Activated CD4-positive, alpha-beta T cell treated with anti-CD3 and anti-CD28 coated beads, Interleukin-2, amount 10 ng/mL, durations not matched to agents 7 days and 5 days (primary cell): ENCODE results near the gene SH3BGRL. TPM values are rescaled to one million over a fixed set of nuclear protein-coding genes. Genes with fewer than 3 reads are reported as not detected.
"Not testable (repeated sequence)": the region's sequence is repeated elsewhere in the genome, so short reads cannot be mapped to it uniquely, and the experiment has no call there.

Experiments used
- CTCF ChIA-PET: fragments of 350-600 bp; sonication (Branson Sonifier 250); formaldehyde crosslinking; loops from one replicate; lab custom pipeline; 2021; ENCODE audit warnings: antibody characterized with exemption; lab: Charles Lee
- POLR2A ChIA-PET: fragments of 350-600 bp; sonication (Branson Sonifier 250); formaldehyde crosslinking; loops from one replicate; lab custom pipeline; 2021; ENCODE audit warnings: antibody characterized with exemption; lab: Charles Lee
- DNase-seq: peaks from one replicate; pipeline ENCODE4 v3.0.0-alpha.2; 2020
- H3K27ac Mint-ChIP-seq: one replicate; pipeline ENCODE4 v1.8.0; 2021; ENCODE audit warnings: mild to moderate bottlenecking, moderate library complexity, mixed read lengths
- H3K27me3 Mint-ChIP-seq: one replicate; pipeline ENCODE4 v1.8.0; 2021; ENCODE audit warnings: mixed read lengths
- H3K36me3 Mint-ChIP-seq: one replicate; pipeline ENCODE4 v1.8.0; 2021; ENCODE audit warnings: low read depth, mixed read lengths
- H3K4me1 Mint-ChIP-seq: one replicate; pipeline ENCODE4 v1.8.0; 2021; ENCODE audit warnings: mixed read lengths
- H3K4me3 Mint-ChIP-seq: one replicate; pipeline ENCODE4 v1.8.0; 2021; ENCODE audit warnings: mild to moderate bottlenecking, moderate library complexity, mixed read lengths
- H3K9me3 Mint-ChIP-seq: one replicate; pipeline ENCODE4 v1.8.0; 2021; ENCODE audit warnings: mixed read lengths
- total RNA-seq, 2 experiments: library from RNA; stranded (reverse); gene quantifications; one replicate each; pipeline ENCODE4 v1.2.3, GENCODE V29; 2021

Gene SH3BGRL
- total RNA-seq, 2 experiments from 2014 or later, result 79.8 to 84.9 TPM

DNA sequence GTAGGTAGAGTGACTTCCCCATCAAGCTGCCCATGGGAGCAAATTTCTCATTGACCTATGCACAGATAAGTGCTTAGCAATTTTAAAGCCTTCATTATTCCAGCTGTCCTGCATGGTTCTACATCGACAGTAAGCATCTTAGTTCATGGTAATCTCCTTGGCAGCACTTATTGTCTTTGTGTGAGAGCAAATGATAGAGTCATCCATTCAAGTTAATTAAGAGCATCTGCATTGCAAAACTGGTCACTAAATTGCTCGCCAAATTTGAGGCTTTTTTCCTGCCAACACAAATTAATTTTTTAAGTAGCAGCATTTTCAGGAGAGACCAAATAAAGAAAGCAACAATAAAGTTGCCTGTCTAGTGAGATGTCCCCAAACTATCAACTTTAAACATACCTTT, 76.7 kb downstream of the SH3BGRL start:
- ChIA-PET POLR2A (no interaction called here), CTCF (no interaction called here)
- Mint-ChIP-seq H3K27ac (no peak overlapping the region), H3K36me3 (peaks cover 49% of the 10 kb centered on the region), H3K27me3 (no peaks in the 10 kb centered on the region), H3K4me3 (no peak overlapping the region), H3K9me3 (peaks cover 9% of the 10 kb centered on the region), H3K4me1 (no peaks in the 10 kb centered on the region)
- DNase-seq, result no peak

DNA sequence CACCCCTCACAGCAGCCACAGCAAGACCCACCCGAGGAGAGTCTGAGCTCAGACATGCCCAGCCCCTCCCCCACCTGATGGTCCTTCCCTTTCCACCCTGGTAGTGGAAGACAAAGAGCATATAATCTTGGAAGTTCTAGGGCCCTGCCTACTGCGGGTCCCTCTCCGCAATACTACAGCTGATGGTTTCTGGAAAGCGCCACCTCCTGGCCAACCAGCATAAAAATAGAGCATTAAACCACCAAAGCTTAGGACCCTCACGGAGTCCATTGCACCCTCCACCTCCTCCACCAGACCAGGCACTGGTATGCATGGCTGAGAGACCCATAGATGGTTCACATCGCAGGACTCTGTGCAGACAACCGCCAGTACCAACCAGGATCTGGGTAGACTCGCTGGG, 78.2 kb downstream of the SH3BGRL start:
- H3K4me1 Mint-ChIP-seq, result no peaks in the 10 kb centered on the region
- H3K36me3 Mint-ChIP-seq, result peaks cover 52% of the 10 kb centered on the region
- H3K27ac Mint-ChIP-seq, result no peak overlapping the region
- H3K4me3 Mint-ChIP-seq, result no peak overlapping the region
- no peaks in the 10 kb centered on the region for H3K27me3 Mint-ChIP-seq
- peaks cover 14% of the 10 kb centered on the region for H3K9me3 Mint-ChIP-seq
- no peak for DNase-seq
- POLR2A ChIA-PET, result no interaction called here
- CTCF ChIA-PET, result interaction anchor here (0.6 kb wide), 1 partner anchor 599 kb away, joined by 4 read pairs; no protein-coding TSS in a partner anchor

DNA sequence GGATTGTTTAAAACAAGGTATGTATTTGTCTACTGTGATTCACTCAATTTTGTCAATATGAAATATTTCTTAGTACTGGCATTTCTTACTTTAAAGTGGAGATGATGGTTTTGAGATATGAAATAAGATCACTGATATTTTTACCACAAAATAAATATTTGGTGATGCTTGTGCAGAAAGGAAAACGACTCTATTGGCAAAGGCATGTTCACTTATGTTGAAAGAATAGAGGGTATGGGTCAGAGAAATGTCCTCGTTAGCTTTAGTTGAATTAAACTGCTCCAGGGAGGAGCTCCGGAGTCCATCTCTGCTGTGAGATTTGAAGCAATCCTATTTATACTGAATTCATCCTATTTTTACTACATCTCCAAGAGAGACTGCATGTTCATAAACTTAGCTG, 84.2 kb downstream of the SH3BGRL start:
- peaks cover 21% of the 10 kb centered on the region for H3K9me3 Mint-ChIP-seq
- H3K36me3 Mint-ChIP-seq, result peaks cover 23% of the 10 kb centered on the region
- no peak overlapping the region for H3K27ac Mint-ChIP-seq
- H3K27me3 Mint-ChIP-seq, result no peaks in the 10 kb centered on the region
- ChIA-PET CTCF (interaction anchor here (0.6 kb wide), 1 partner anchor 385 kb away, joined by 3 read pairs; no protein-coding TSS in a partner anchor), POLR2A (no interaction called here)
- DNase-seq, result no peak
- H3K4me3 Mint-ChIP-seq, result no peak overlapping the region
- H3K4me1 Mint-ChIP-seq, result no peaks in the 10 kb centered on the region

DNA sequence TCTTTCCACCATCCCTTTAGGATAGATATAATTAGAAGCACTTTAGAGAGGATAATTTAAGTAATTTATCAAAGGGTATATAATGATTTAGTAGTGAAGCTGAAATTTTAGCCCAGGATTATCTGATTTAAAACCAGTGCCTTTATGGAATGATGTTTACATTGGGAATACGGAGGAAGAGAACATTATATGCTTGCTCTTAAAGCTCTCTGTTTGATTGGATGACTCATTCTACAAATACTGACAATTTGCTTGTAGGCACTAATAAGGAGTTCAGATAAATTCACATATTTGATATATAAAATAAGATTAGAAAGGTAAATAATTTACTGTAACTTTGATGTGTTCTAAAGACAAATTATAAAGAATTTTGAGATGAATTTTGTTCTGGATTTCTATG, 84.7 kb downstream of the SH3BGRL start:
- ChIA-PET CTCF (no interaction called here), POLR2A (no interaction called here)
- H3K27me3 Mint-ChIP-seq, result no peaks in the 10 kb centered on the region
- no peak for DNase-seq
- peaks cover 20% of the 10 kb centered on the region for H3K36me3 Mint-ChIP-seq
- no peaks in the 10 kb centered on the region for H3K4me1 Mint-ChIP-seq
- H3K4me3 Mint-ChIP-seq, result no peak overlapping the region
- no peak overlapping the region for H3K27ac Mint-ChIP-seq
- peaks cover 21% of the 10 kb centered on the region for H3K9me3 Mint-ChIP-seq

DNA sequence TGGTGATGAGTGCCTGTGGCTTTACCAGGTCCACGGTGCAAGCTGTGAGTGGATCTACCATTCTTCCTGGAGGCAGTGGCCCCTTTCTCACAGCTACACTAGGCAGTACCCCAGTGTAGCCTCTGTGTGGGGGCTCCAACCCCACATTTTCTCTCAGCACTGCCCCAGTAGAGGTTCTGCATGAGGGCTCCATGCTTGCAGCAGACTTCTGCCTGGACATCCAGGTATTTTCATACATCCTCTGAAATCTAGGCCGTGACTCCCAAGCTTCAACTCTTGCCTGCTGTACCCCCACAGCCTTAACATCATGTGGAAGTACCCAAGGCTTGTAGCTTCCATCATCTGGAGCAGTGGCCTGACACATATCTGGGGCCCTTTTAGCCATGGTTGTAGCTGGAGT, 90.1 kb downstream of the SH3BGRL start:
- CTCF ChIA-PET, result no interaction called here
- Mint-ChIP-seq H3K4me1 (no peaks in the 10 kb centered on the region), H3K4me3 (no peak overlapping the region), H3K9me3 (peaks cover 22% of the 10 kb centered on the region), H3K27ac (no peak overlapping the region), H3K36me3 (peaks cover 44% of the 10 kb centered on the region), H3K27me3 (no peaks in the 10 kb centered on the region)
- no peak for DNase-seq
- POLR2A ChIA-PET, result no interaction called here

DNA sequence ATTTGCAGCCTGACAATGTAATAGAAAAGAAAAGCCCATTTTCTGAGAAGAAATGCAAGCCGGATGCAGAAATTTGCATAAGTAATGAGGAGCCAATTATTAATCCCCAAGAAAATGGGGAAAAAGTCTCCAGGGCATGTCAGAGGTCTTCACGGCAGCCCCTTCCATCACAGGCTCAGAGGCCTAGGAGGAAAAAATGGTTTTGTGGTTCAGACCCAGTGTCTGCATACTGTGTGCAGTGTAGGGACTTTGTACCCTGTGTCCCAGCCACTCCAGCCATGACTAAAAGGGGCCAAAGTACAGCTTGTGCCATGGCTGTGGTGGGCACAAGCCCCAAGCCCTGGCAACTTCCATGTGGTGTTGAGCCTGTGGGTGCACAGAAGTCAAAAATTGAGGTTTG, 92.2 kb downstream of the SH3BGRL start:
- Mint-ChIP-seq H3K36me3 (peaks cover 43% of the 10 kb centered on the region), H3K4me3 (no peak overlapping the region), H3K27me3 (no peaks in the 10 kb centered on the region), H3K27ac (no peak overlapping the region), H3K4me1 (no peaks in the 10 kb centered on the region), H3K9me3 (peaks cover 19% of the 10 kb centered on the region)
- ChIA-PET POLR2A (no interaction called here), CTCF (no interaction called here)
- DNase-seq, result no peak

DNA sequence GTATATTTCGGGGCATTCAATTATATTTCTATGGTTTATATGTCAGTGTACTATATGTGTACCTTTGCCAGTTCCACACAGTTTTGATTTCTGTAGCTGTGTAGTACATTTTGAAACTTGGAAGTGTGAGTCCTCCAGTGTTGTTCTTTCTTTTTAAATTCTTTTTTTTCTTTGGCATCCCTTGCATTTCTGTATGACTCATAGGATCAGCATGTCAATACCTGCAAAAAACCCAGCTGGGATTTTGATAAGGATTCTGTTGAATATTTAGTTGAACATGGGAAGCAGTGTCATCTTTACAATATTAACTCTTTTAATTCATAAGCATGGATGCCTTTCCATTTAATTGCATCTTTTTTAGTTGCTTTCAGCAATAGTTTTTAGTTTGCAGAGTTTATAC, 100.0 kb downstream of the SH3BGRL start:
- ChIA-PET POLR2A (no interaction called here), CTCF (no interaction called here)
- H3K9me3 Mint-ChIP-seq, result no peaks in the 10 kb centered on the region
- no peaks in the 10 kb centered on the region for H3K27me3 Mint-ChIP-seq
- H3K36me3 Mint-ChIP-seq, result peaks cover 7% of the 10 kb centered on the region
- no peak overlapping the region for H3K27ac Mint-ChIP-seq
- no peaks in the 10 kb centered on the region for H3K4me1 Mint-ChIP-seq
- DNase-seq, result no peak
- no peak overlapping the region for H3K4me3 Mint-ChIP-seq

DNA sequence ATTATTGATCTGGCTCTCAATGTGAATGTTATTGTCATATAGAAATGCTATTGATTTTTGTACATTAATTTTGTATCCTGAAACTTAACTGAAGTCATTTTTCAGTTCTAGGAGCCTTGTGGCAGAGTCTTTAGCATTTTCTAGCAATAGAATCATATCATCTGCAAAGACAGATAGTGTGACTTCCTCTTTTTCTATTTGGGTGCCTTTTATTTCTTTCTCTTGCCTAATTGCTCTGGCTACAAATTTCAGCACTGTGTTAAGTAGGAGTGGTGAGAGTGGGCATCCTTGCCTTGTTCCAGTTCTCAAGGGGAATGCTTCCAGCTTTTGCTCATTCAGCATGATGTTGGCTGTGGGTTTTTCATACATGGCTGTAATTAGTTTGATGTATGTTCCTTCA, 102.7 kb downstream of the SH3BGRL start:
- Mint-ChIP-seq H3K4me3 (no peak overlapping the region), H3K27me3 (no peaks in the 10 kb centered on the region), H3K4me1 (no peaks in the 10 kb centered on the region), H3K36me3 (peaks cover 3% of the 10 kb centered on the region), H3K9me3 (no peaks in the 10 kb centered on the region), H3K27ac (no peak overlapping the region)
- POLR2A ChIA-PET, result no interaction called here
- CTCF ChIA-PET, result no interaction called here
- DNase-seq, result no peak

DNA sequence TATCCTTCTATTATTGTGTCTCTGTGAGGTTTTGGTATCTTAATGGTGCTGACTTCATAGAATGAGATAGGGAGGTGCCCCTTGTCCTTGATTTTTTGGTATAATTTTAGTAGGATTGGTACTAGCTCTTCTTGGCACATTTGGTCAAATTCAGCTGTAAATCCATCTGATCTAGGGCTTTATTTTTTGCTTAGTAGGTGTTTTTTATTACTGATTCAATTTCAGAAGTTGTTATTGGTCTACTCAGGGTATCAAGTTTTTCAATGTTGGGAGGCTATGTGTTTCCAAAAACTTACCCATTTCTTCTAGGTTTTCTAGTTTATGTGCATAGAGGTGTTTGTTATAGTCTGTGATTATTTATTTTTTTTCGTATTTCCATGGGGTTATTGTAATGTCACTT, 103.3 kb downstream of the SH3BGRL start:
- no peaks in the 10 kb centered on the region for H3K27me3 Mint-ChIP-seq
- H3K4me1 Mint-ChIP-seq, result no peaks in the 10 kb centered on the region
- no peak overlapping the region for H3K4me3 Mint-ChIP-seq
- POLR2A ChIA-PET, result no interaction called here
- no peak overlapping the region for H3K27ac Mint-ChIP-seq
- no peaks in the 10 kb centered on the region for H3K9me3 Mint-ChIP-seq
- no peak for DNase-seq
- peaks cover 4% of the 10 kb centered on the region for H3K36me3 Mint-ChIP-seq
- CTCF ChIA-PET, result no interaction called here

DNA sequence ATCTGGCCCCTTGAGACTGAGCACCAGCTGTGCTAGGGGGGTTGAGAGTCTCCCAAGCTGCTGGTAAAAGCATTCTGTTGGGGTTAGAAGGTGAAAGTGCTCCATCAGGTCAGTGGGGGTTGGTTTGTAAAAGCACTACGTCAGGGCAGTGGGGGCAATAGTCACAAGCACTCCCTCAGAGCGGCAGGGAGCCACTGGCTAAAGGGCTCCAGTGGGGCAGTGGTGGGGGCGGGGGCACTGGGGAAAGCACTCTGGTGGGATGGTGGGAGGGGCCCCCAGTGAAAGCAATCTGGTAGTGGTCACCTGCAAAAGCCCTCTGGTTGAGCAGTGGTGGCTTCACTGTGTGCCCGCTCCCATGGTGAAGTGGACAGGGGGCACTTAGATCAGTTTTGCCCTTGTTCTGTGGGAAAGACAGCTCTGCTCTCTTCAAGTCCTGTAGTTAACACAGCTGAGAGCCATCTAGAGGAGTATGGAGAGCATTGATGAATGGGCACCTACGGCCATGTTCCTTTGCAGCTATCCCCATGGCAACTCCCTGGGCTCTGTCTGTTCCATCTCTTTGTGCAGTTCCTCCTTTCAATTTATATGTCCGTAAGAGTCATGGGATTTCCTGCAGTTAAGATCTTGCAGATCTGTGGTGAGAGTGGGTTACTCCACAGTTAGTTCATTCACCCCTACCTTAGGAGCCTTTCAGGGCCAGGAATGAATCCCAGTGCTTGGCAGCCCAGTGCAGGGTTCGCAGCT, 106.4 kb downstream of the SH3BGRL start:
- Mint-ChIP-seq H3K4me3 (no peak overlapping the region), H3K27me3 (no peaks in the 10 kb centered on the region), H3K4me1 (peaks cover 3% of the 10 kb centered on the region), H3K9me3 (no peaks in the 10 kb centered on the region), H3K27ac (no peak overlapping the region), H3K36me3 (peaks cover 6% of the 10 kb centered on the region)
- no peak for DNase-seq
- ChIA-PET POLR2A (no interaction called here), CTCF (no interaction called here)

DNA sequence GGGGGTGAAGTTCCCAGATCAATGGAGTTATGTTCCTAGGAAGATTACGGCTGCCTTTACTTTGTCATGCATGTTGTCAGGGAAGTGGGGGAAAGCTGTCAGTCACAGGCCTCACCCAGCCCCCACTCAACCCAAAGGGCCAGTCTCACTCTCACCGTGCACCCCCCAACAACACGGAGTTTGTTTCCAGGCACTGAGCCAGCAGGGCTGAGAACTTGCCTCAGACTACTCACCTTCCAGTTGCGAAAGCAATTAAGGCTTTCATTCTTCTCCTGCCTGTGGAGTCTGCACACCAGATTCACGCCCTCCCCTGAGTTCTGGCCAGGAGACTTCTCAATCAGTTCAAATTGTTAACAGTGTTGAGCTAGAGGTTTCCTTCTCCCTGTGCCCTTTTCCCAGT, 114.3 kb downstream of the SH3BGRL start:
- Mint-ChIP-seq H3K4me3 (no peak overlapping the region), H3K36me3 (peaks cover 9% of the 10 kb centered on the region), H3K9me3 (peaks cover 2% of the 10 kb centered on the region), H3K4me1 (peaks cover 6% of the 10 kb centered on the region), H3K27me3 (no peaks in the 10 kb centered on the region), H3K27ac (no peak overlapping the region)
- DNase-seq, result no peak
- ChIA-PET POLR2A (no interaction called here), CTCF (no interaction called here)

DNA sequence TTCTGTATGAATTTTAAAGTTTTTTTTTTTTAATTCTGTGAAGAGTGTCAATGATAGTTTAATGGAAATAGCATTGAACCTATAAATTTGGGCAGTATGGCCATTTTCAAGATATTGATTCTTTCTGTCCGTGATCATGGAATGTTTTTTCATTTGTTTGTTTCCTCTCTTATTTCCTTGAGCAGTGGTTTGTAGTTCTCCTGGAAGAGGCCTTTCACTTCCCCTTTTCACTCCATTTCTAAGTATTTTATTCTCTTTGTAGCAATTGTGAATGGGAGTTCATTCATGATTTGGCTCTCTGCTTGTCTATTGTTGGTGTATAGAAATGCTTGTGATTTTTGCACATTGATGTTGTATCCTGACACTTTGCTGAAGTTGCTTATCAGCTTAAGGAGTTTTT, 129.8 kb downstream of the SH3BGRL start:
- H3K27me3 Mint-ChIP-seq, H3K4me1 Mint-ChIP-seq, POLR2A ChIA-PET, CTCF ChIA-PET, DNase-seq, H3K4me3 Mint-ChIP-seq, H3K9me3 Mint-ChIP-seq, H3K27ac Mint-ChIP-seq: not testable (repeated sequence)
- H3K36me3 Mint-ChIP-seq, result peaks cover 16% of the 10 kb centered on the region

DNA sequence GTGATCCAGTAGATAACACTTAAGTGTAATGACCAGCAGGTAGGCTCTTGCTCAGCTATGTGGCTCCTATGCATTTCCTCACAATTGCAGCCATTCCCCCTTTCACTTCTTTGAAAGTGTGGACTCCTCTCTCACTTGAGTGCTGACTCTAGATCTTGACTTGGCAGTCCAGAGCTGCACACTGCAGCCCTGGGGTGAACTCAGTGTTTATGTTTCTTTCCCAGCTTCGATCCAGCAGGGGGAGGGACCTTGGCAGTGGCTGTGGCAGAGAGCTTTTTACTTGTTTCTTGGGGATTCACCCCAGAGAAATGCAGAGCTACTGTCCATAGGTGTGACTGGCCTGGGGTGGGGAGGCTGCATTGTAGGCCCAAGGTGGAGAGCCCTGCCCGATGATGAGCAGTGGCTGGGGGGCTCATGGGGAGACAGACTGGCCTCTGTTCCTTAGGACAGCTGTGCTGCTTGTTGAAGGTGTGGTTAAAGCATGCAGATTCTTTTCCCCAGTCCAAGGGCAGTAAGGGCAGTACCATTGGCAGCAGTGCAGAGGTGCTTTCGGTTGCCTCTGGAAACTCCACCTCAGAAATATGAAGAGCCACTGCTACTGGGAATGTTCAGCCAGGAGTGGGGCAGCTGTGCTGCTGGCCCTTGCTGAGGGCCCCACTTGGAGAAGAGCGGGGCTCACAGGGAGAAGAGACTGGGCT, 134.7 kb downstream of the SH3BGRL start:
- no peak overlapping the region for H3K27ac Mint-ChIP-seq
- H3K4me1 Mint-ChIP-seq, result no peaks in the 10 kb centered on the region
- no peak for DNase-seq
- peaks cover 7% of the 10 kb centered on the region for H3K9me3 Mint-ChIP-seq
- H3K36me3 Mint-ChIP-seq, result peaks cover 15% of the 10 kb centered on the region
- ChIA-PET POLR2A (no interaction called here), CTCF (no interaction called here)
- no peaks in the 10 kb centered on the region for H3K27me3 Mint-ChIP-seq
- no peak overlapping the region for H3K4me3 Mint-ChIP-seq
